MM.1S (cell line): ENCODE measurements around the gene SHCBP1.

Source experiments
- DNase-seq: peaks from one replicate; pipeline ENCODE4 v3.0.0-alpha.2; 2015
- H2AFZ ChIP-seq: fragments of 300-600 bp; sonication (generic); 2 replicates; pipeline ENCODE4 v1.6.0; 2016; ENCODE audit warnings: antibody characterized with exemption, low read length
- H3F3A ChIP-seq: fragments of 300-600 bp; sonication (generic); 2 replicates; pipeline ENCODE4 v1.6.1; 2016; ENCODE audit warnings: mild to moderate bottlenecking, antibody characterized with exemption, low read length, moderate library complexity, mixed read lengths; ENCODE audit not compliant: insufficient read depth
- H3K27ac ChIP-seq: fragments of 300-600 bp; sonication (generic); 2 replicates; pipeline ENCODE4 v1.5.1; 2016; ENCODE audit warnings: mild to moderate bottlenecking, low read length
- H3K27me3 ChIP-seq: fragments of 300-600 bp; sonication (generic); replicated peaks from 2 replicates; pipeline ENCODE4 v1.6.0; 2016; ENCODE audit warnings: low read length; ENCODE audit not compliant: insufficient read depth
- H3K36me3 ChIP-seq: fragments of 300-600 bp; sonication (generic); replicated peaks from 2 replicates; pipeline ENCODE4 v1.6.1; 2016; ENCODE audit warnings: mild to moderate bottlenecking, low read length, mixed read lengths; ENCODE audit not compliant: insufficient read depth
- H3K4me1 ChIP-seq: fragments of 300-600 bp; sonication (generic); 2 replicates; pipeline ENCODE4 v1.6.1; 2016; ENCODE audit warnings: low read length, mixed read lengths
- H3K4me2 ChIP-seq: fragments of 300-600 bp; sonication (generic); 2 replicates; pipeline ENCODE4 v1.6.0; 2016; ENCODE audit warnings: low read depth, low read length
- H3K4me3 ChIP-seq: fragments of 300-600 bp; sonication (generic); 2 replicates; pipeline ENCODE4 v1.5.1; 2016; ENCODE audit warnings: low read length, mixed read lengths
- H3K79me2 ChIP-seq: fragments of 300-600 bp; sonication (generic); 2 replicates; pipeline ENCODE4 v1.6.1; 2016; ENCODE audit warnings: mixed run types, low read length, mixed read lengths
- H3K9ac ChIP-seq: fragments of 300-600 bp; sonication (generic); 2 replicates; pipeline ENCODE4 v1.6.1; 2016; ENCODE audit warnings: low read length, mixed read lengths
- H3K9me2 ChIP-seq: fragments of 300-600 bp; sonication (generic); replicated peaks from 2 replicates; pipeline ENCODE4 v1.6.1; 2016; ENCODE audit warnings: mild to moderate bottlenecking, low read length, mixed read lengths; ENCODE audit not compliant: insufficient read depth
- H3K9me3 ChIP-seq: fragments of 300-600 bp; sonication (generic); replicated peaks from 2 replicates; pipeline ENCODE4 v1.6.1; 2016; ENCODE audit warnings: mild to moderate bottlenecking, low read length, mixed read lengths; ENCODE audit not compliant: insufficient read depth
- H4K20me1 ChIP-seq: fragments of 300-600 bp; sonication (generic); 2 replicates; pipeline ENCODE4 v1.6.1; 2016; ENCODE audit warnings: mild to moderate bottlenecking, low read length, moderate library complexity, mixed read lengths; ENCODE audit not compliant: insufficient read depth
- CTCF ChIP-seq: fragments of 300-600 bp; sonication (generic); IDR thresholded peaks from 2 replicates; pipeline ENCODE4 v1.5.1; 2016; ENCODE audit warnings: antibody characterized with exemption, low read length, mixed read lengths
- EZH2 ChIP-seq: fragments of 300-600 bp; sonication (generic); optimal IDR thresholded peaks from 2 replicates; pipeline ENCODE3; 2017; ENCODE audit warnings: low read depth, mild to moderate bottlenecking, antibody characterized with exemption, low read length, mixed read lengths
- EZH2phosphoT487 ChIP-seq: fragments of 300-600 bp; sonication (generic); IDR thresholded peaks from 2 replicates; pipeline ENCODE4 v1.6.1; 2018; ENCODE audit warnings: antibody characterized with exemption, low read length

The SHCBP1 gene

GRCh38 chr16:46648656-46649055, 27.5 kb upstream of the SHCBP1 start:
- no peak overlapping the region for H3K27ac ChIP-seq
- no peak for DNase-seq
- no peaks in the 10 kb centered on the region for H3K79me2 ChIP-seq
- no peak overlapping the region for H3K4me3 ChIP-seq
- no peak overlapping the region for H2AFZ ChIP-seq
- no peaks in the 10 kb centered on the region for H4K20me1 ChIP-seq
- no peak for TF ChIP-seq EZH2
- TF ChIP-seq CTCF: no peak
- TF ChIP-seq EZH2phosphoT487: no peak
- no peak overlapping the region for H3K4me2 ChIP-seq
- no peak overlapping the region for H3K9ac ChIP-seq
- H3F3A ChIP-seq: no peaks in the 10 kb centered on the region
- no peaks in the 10 kb centered on the region for H3K9me3 ChIP-seq
- no peaks in the 10 kb centered on the region for H3K36me3 ChIP-seq
- H3K9me2 ChIP-seq: no peaks in the 10 kb centered on the region
- H3K4me1 ChIP-seq: no peaks in the 10 kb centered on the region
- no peaks in the 10 kb centered on the region for H3K27me3 ChIP-seq

GRCh38 chr16:46638947-46639925, 18.1 kb upstream of the SHCBP1 start:
- Histone ChIP-seq H3K27ac (no peak overlapping the region), H3K9me2 (no peaks in the 10 kb centered on the region), H2AFZ (no peak overlapping the region), H3K9me3 (no peaks in the 10 kb centered on the region), H3K9ac (no peak overlapping the region), H3K36me3 (no peaks in the 10 kb centered on the region), H3K27me3 (no peaks in the 10 kb centered on the region), H3F3A (no peaks in the 10 kb centered on the region), H3K4me3 (no peak overlapping the region), H4K20me1 (no peaks in the 10 kb centered on the region), H3K79me2 (no peaks in the 10 kb centered on the region), H3K4me2 (no peak overlapping the region), H3K4me1 (no peaks in the 10 kb centered on the region)
- no peak for DNase-seq
- TF ChIP-seq EZH2phosphoT487: no peak
- TF ChIP-seq CTCF: no peak
- TF ChIP-seq EZH2: no peak

GRCh38 chr16:46632778-46633733, 11.9 kb upstream of the SHCBP1 start:
- no peak overlapping the region for H3K9ac ChIP-seq

More at GRCh38 chr16:46632778-46633733, 11.9 kb upstream of the SHCBP1 start:
- no peaks in the 10 kb centered on the region for H3K36me3 ChIP-seq
- no peaks in the 10 kb centered on the region for H4K20me1 ChIP-seq
- H3K4me3 ChIP-seq: no peak overlapping the region
- TF ChIP-seq EZH2: no peak
- TF ChIP-seq CTCF: no peak
- no peak for TF ChIP-seq EZH2phosphoT487
- no peaks in the 10 kb centered on the region for H3K9me3 ChIP-seq
- H3K4me2 ChIP-seq: no peak overlapping the region
- no peaks in the 10 kb centered on the region for H3F3A ChIP-seq
- H2AFZ ChIP-seq: no peak overlapping the region
- no peak for DNase-seq
- H3K27ac ChIP-seq: no peak overlapping the region
- H3K4me1 ChIP-seq: peaks cover 11% of the 10 kb centered on the region; the same call in 1 of the 2 replicates
- no peaks in the 10 kb centered on the region for H3K9me2 ChIP-seq
- H3K27me3 ChIP-seq: no peaks in the 10 kb centered on the region
- no peaks in the 10 kb centered on the region for H3K79me2 ChIP-seq
